ENCODE measurements around the gene PREPL.
"Not testable (repeated sequence)": the region's sequence is repeated elsewhere in the genome, so short reads cannot be mapped to it uniquely, and the experiment has no call there.

Gene PREPL

DNA sequence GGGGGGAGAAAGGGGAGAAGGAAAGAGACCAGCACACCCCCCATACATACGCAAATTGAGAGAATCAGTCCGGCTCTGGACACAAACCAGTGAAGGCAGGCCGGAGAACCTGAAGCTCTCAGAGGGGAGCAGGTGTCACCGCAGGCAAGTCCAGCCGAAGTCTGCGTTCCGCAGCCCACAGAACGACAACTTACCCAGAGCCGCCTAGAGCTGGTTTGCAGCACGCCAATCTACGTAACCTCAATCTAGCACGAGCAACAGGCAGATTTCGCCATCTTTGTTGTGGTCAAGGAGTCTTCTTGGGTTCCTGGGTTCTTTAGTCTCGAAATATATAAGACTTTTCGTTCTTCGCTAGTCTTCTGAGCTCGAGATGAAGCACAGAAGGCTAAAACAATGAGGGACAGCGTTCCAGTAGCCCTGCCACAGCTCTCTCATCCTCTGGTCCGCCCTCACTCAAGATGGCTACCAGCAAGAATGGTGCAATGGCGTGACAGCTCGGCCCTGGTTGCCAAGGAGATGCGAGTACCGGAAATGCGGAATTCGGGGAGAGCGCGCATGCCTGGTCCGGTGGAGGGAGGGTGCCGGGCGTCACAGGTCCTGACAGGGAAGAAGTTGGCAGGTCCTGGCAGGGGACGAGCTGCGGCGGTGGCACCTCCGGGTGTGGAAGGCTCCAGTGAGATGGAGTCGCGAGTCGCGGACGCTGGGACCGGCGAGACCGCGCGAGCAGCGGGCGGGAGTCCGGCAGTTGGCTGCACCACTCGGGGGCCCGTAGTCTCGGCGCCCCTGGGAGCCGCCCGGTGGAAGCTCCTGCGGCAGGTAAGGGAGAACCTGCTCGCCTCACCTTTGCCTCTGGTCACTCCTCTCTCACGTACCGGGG lies at the start of gene PREPL, which contains the start of gene CAMKMT:
PREPL (minus strand) TSS at position 165 of the 877 bp plus-strand sequence. CDS start 15,152 bp downstream, outside the sequence.
CAMKMT (plus strand) TSS at position 618 of the 877 bp plus-strand sequence.
- DNase-seq, result peak; percentile 85

- no peak for DNase-seq
Measured at GRCh38 chr2:44398243-44398897, 37.1 kb upstream of the PREPL start.

DNA sequence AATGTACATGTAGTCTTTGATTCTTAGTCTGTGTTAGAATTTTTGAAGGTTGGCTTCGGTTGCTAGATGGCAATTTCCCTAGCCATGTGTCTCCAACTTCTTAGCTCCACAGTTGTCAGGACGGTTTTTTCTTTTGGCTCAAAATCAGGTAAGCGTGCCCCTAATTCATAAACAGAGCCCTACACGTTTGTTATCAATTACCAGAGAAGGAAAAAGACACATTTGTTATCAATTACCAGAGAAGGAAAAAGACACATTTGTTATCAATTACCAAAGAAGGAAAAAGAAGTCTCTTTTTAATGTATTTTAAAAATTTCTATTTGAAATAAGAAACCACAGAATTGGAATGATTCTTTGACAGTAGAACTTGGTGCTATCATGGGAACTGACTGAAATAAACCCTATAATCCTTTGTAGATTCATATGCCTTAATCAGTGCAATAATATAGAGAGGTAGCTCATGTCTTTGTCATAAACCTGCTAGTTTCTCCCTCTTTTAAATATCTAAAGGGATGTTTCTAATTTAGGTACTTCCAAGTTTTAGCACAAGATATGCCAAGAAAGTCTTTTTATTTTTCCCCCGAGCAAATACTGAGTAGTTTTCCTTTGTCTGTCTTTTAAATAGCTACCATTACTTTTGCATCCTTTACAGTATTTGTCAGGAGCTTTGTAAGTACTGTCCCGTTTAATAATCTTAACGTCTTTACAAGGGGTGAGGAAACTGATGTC lies 36.3 kb upstream of the PREPL start:
- DNase-seq, result no peak

GRCh38 chr2:44392338-44392943 lies 31.1 kb upstream of the PREPL start:
- no peak for DNase-seq

DNA sequence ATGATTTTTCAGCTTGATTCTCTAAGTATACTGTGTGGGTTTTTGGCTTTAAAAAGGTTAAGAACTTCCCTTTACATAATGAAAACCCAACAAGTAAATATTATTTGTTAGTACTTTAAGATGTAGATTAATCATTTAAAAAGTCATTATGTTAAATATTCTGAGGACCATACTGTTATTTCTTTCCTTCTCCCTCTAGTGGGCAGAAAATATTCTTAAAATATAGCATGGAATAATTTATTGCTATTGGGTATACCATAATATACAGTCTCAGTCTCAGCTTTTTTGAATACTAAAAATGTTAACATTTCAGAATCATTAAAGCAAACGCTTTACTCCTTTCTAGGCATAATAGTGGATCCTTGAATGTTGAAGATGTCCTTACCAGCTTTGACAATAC lies 28.6 kb upstream of the PREPL start:
- DNase-seq, result no peak

- no peak for DNase-seq
Measured at GRCh38 chr2:44388877-44389276, 27.6 kb upstream of the PREPL start.

DNA sequence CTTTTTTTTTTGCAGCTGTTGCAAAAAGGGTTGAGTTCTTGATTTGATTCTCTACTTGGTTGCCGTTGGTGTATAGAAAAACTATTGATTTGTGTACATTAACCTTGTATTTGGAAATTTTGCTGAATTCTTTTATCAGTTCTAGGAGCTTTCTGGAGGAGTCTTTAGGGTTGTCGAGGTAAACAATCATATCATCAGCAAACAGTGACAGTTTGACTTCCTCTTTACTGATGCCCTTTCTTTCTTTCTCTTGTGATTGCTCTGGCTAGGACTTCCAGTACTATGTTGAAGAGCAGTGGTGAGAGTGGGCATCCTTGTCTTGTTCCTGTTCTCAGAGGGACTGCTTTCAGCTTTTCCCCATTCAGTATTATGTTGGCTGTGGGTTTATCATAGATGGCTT lies 23.9 kb upstream of the PREPL start:
- not testable (repeated sequence) for DNase-seq

- no peak for DNase-seq
Measured at GRCh38 chr2:44377486-44377885, 16.2 kb upstream of the PREPL start.

- DNase-seq, result no peak
Measured at GRCh38 chr2:44372246-44372645, 11.0 kb upstream of the PREPL start.

GRCh38 chr2:44371445-44371844 lies 10.2 kb upstream of the PREPL start:
- no peak for DNase-seq

DNA sequence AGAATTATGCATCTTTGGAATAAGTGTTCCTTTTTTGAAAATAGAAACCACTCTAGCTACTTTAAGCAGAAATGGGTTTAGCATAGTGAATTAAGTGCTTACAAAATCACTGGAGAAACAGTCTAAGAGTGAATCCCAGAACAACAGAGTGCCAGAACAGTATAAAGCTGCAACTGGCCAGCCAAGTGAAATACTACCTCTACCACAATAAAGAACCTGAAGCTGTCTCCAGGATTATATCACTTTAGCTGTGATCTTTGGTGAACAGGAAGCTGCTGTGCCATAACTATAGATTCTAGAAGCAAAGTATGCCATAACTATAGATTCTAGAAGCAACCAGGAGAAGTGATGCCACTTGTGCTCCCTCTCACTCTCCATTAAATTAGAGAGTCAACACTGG lies 8.1 kb upstream of the PREPL start:
- DNase-seq, result no peak

GRCh38 chr2:44367591-44367990 lies 6.3 kb upstream of the PREPL start:
- no peak for DNase-seq

GRCh38 chr2:44364604-44365003 lies 3.3 kb upstream of the PREPL start:
- no peak for DNase-seq

- DNase-seq, result no peak
Measured at GRCh38 chr2:44362207-44363015, 1.1 kb upstream of the PREPL start.

GRCh38 chr2:44360749-44361329 lies 455 bp downstream of the PREPL start:
- no peak for DNase-seq

GRCh38 chr2:44358503-44358902 lies 2.8 kb downstream of the PREPL start:
- DNase-seq, result no peak

- no peak for DNase-seq
Measured at GRCh38 chr2:44354761-44355160, 6.5 kb downstream of the PREPL start.

DNA sequence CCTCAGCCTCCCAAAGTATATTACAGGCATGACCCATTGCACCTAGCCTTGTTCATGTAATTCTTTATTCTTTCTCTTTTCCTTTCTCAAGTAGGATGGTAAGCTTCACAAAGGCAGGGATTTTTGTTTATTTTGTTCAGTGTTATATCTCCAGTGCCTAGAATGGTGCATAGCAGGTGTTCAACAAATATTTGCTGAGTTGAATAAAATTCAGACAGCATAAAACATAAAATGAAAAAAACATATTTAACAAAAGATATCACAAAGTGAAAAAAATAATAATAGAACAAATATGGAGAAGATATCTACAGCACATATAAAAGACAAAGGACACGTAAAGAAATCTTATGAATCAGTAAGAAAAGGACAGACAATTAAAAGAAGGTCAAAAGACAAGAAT lies 8.8 kb downstream of the PREPL start:
- no peak for DNase-seq

GRCh38 chr2:44351676-44352075 lies 9.6 kb downstream of the PREPL start:
- no peak for DNase-seq

DNA sequence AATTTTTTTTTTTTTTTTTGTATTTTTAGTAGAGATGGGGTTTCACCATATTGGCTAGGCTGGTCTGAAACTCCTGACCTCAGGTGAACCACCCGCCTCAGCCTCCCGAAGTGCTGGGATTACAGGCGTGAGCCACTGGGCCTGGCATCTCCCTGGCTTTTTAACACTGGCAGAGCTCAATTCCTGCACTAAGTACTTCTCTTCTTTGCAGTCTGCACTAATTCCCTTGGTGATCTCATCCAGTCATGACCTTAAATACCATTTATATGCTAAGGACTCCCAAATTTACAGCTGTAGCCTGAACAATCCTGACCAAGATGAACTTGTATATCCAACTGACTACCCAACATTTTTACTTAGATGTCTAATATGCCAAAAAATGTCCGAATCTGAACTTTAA lies 10.2 kb downstream of the PREPL start:
- DNase-seq, result no peak

DNA sequence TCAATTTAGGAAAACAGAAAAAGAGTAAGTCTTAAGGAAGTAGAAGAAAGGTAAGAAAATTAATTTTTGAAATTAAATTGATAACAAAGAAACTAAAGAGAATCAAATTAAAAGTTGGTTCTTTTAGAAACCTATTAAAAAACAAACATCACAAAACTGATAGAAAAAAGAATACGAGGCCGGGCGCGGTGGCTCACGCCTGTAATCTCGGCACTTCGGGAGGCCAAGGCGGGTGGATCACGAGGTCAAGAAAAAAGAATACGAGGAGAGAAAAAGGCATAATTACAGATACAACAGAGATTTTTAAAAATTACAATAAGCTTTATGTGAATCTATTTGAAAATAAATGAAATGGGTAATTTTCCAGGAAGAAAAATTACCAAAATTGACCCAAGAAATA lies 11.8 kb downstream of the PREPL start:
- no peak for DNase-seq

GRCh38 chr2:44348400-44348799 lies 12.9 kb downstream of the PREPL start:
- no peak for DNase-seq
